B cell (primary cell): ENCODE results near the gene EYS. TPM values are rescaled to one million over a fixed set of nuclear protein-coding genes. Genes with fewer than 3 reads are reported as not detected.

Source experiments
- ATAC-seq: fragments of 200-7000 bp; cut with Tn5 transposase; one replicate; pipeline ENCODE4 v1.10.0; 2021; ENCODE audit warnings: low read depth, mild to moderate bottlenecking, moderate number of reproducible peaks, moderate library complexity
- CTCF ChIA-PET: fragments of 350-600 bp; sonication (Branson Sonifier 250); formaldehyde crosslinking; loops from one replicate; lab custom pipeline; 2021; ENCODE audit warnings: antibody characterized with exemption, inconsistent platforms; lab: Charles Lee
- POLR2A ChIA-PET: fragments of 350-600 bp; sonication (Branson Sonifier 250); formaldehyde crosslinking; loops from one replicate; lab custom pipeline; 2021; ENCODE audit warnings: antibody characterized with exemption; lab: Charles Lee
- DNase-seq: peaks from one replicate; pipeline ENCODE4 v3.0.0; 2013
- H2AFZ ChIP-seq: 2 replicates; pipeline ENCODE4 v1.6.1; 2012; ENCODE audit warnings: mild to moderate bottlenecking, low read depth, low read length; ENCODE audit not compliant: insufficient read depth, poor library complexity, severe bottlenecking
- H3K27ac ChIP-seq, 2 donors: 1 replicate in 1 of 2; 2 replicates in 1 of 2; pipeline ENCODE4 v1.5.1; 2012 to 2013; ENCODE audit warnings: low read length in 2 of 2, mild to moderate bottlenecking in 2 of 2, moderate library complexity in 1 of 2
- H3K27me3 ChIP-seq, 4 experiments: fragments of 200-600 bp in 1 of 4; sonication (generic) in 1 of 4; replicated peaks in 1 of 4; 1 replicate in 2 of 4; 2 replicates in 2 of 4; pipeline versions ENCODE4 v1.6.1 to v1.7.0; 2013 to 2016; ENCODE audit warnings: low read length in 3 of 4, mild to moderate bottlenecking in 2 of 4, mixed read lengths in 1 of 4, moderate library complexity in 1 of 4; ENCODE audit not compliant: insufficient read depth in 4 of 4, control insufficient read depth in 3 of 4; ENCODE audit errors: control extremely low read depth in 1 of 4
- H3K36me3 ChIP-seq, 2 experiments: replicated peaks in 1 of 2; 1 replicate in 1 of 2; 2 replicates in 1 of 2; pipeline versions ENCODE4 v1.6.1 to v1.7.1; 2013; ENCODE audit warnings: low read length in 1 of 2; ENCODE audit not compliant: insufficient read depth in 2 of 2, control insufficient read depth in 1 of 2; ENCODE audit errors: control extremely low read depth in 1 of 2, extremely low read depth in 1 of 2
- H3K4me1 ChIP-seq, 2 donors: fragments of 200-600 bp in 1 of 2; sonication (generic) in 1 of 2; 1 replicate in 1 of 2; 2 replicates in 1 of 2; pipeline versions ENCODE4 v1.5.1 to v1.6.1; 2013 to 2017; ENCODE audit warnings: low read length in 2 of 2; ENCODE audit not compliant: control insufficient read depth in 2 of 2, insufficient read depth in 2 of 2
- H3K4me2 ChIP-seq: replicated peaks from 2 replicates; pipeline ENCODE3; 2012; ENCODE audit warnings: mild to moderate bottlenecking, low read depth, low read length; ENCODE audit not compliant: poor library complexity, severe bottlenecking
- H3K4me3 ChIP-seq, 5 experiments: fragments of 200-600 bp in 1 of 5; sonication (generic) in 1 of 5; 1 replicate in 3 of 5; 2 replicates in 2 of 5; pipeline versions ENCODE4 v1.5.1 to v1.7.0; 2011 to 2016; ENCODE audit warnings: low read length in 4 of 5, mild to moderate bottlenecking in 4 of 5, low read depth in 2 of 5, control low read depth in 1 of 5, moderate library complexity in 1 of 5; ENCODE audit not compliant: insufficient read depth in 1 of 5; ENCODE audit errors: control extremely low read depth in 1 of 5, extremely low read depth in 1 of 5
- H3K79me2 ChIP-seq: fragments of 200-600 bp; sonication (generic); one replicate; pipeline ENCODE4 v1.6.0; 2016; ENCODE audit warnings: low read length; ENCODE audit not compliant: control insufficient read depth, insufficient read depth
- H3K9ac ChIP-seq: fragments of 200-600 bp; sonication (generic); 2 replicates; pipeline ENCODE4 v1.6.1; 2017; ENCODE audit warnings: mild to moderate bottlenecking, low read length, moderate library complexity
- H3K9me3 ChIP-seq, 3 donors: one replicate each; pipeline versions ENCODE4 v1.6.1 to v1.7.1; 2013; ENCODE audit warnings: low read length in 2 of 3; ENCODE audit not compliant: control insufficient read depth in 2 of 3, insufficient read depth in 1 of 3; ENCODE audit errors: control extremely low read depth in 1 of 3
- H4K20me1 ChIP-seq: 2 replicates; pipeline ENCODE4 v1.6.0; 2012; ENCODE audit warnings: mild to moderate bottlenecking, low read length; ENCODE audit not compliant: insufficient read depth, control insufficient read depth, poor library complexity, severe bottlenecking
- H3K27ac Mint-ChIP-seq: one replicate; pipeline ENCODE4 v1.8.0; 2021; ENCODE audit warnings: mixed read lengths
- H3K27me3 Mint-ChIP-seq: one replicate; pipeline ENCODE4 v1.8.0; 2021; ENCODE audit warnings: mixed read lengths
- H3K4me1 Mint-ChIP-seq: one replicate; pipeline ENCODE4 v1.8.0; 2021; ENCODE audit warnings: mixed read lengths
- H3K4me3 Mint-ChIP-seq: one replicate; pipeline ENCODE4 v1.8.0; 2021; ENCODE audit warnings: mixed read lengths
- H3K9me3 Mint-ChIP-seq: one replicate; pipeline ENCODE4 v1.8.0; 2022; ENCODE audit warnings: mixed read lengths; ENCODE audit not compliant: insufficient read depth
- EZH2 ChIP-seq: IDR thresholded peaks from 2 replicates; pipeline ENCODE4 v1.6.1; 2012; ENCODE audit warnings: borderline replicate concordance, low read depth, mild to moderate bottlenecking, moderate library complexity, low read length; ENCODE audit not compliant: insufficient read depth, poor library complexity, severe bottlenecking
- WGBS: methylation state at CpG from one replicate; pipeline ENCODE4 v1.1.5; 2013; ENCODE audit warnings: missing lambda C conversion rate; ENCODE audit not compliant: insufficient coverage; 5-methylcytosine and 5-hydroxymethylcytosine counted together
- intact Hi-C: fragments of 100-400 bp; cut with micrococcal nuclease; formaldehyde crosslinking; loops from one replicate; pipeline ENCODE4 v1.10.0; 2022
- polyA plus RNA-seq: library from polyadenylated mRNA; depleted of rRNA; stranded (reverse); fragments of >200 nt; gene quantifications from 2 replicates; pipeline ENCODE4 v1.2.3, GENCODE V29; 2012
- total RNA-seq, 2 donors: library from RNA; stranded (reverse); fragments of 120-200 nt in 1 of 2; gene quantifications; 1 replicate in 1 of 2; 2 replicates in 1 of 2; pipeline versions ENCODE4 v1.2.3 to v1.2.4, GENCODE V29; 2013 to 2022
- TF ChIP-seq, protein P1 (sequence below): fragments of 200-600 bp; IDR thresholded peaks from one replicate; pipeline ENCODE4 v1.8.0; 2022; ENCODE audit warnings: antibody characterized with exemption, mild to moderate bottlenecking

Gene EYS
- total and polyA plus RNA-seq, 2 donors (not counting 1 experiment from before 2014, with no cell fraction given) = not detected

DNA sequence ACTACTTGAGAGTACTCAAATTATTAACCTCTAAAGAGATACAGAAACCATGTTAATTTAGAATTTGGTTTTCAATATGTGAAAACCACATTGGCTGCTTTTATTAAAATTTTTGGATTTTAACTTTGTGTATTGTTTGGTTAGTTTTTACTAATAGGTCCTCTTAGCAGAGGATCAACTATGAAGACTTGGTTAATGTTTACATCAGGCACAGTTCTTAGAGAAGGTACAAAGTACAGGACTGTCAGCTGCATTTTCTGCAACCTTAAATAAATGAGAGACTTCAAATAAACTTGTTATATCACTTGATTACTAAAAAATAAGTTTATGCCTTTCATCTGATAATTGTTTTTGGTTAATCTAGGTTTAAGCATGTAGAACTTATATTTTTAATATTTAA lies 1982.3 kb downstream of the EYS start:
- DNase-seq = no peak
- POLR2A ChIA-PET = no interaction called here

DNA sequence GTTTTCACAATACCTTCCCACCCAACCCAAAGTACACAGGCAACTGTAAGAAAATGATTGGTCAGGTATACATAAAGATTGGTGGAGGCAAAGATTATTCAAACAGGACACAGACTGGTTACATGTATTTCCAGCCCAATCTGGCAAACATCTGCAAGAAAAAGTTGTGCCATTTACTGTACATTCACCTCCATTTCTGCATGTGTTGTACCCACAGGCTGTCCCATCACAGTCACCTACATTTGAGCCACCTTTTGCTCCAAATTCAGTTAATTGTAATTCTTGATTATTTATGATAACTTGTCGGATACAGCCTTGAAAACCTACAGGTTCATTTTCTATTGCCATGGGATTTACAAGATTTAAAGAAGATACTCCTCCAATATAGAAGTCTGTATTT lies 1985.8 kb downstream of the EYS start:
- H3K4me1 ChIP-seq = no peaks in the 10 kb centered on the region
- no peak overlapping the region for H3K27ac ChIP-seq
- ATAC-seq (no peak), DNase-seq (no peak)
- H2AFZ ChIP-seq = no peak overlapping the region
- no peak overlapping the region for H3K4me2 ChIP-seq
- no peak overlapping the region for H3K4me3 Mint-ChIP-seq
- TF ChIP-seq, protein P1, sequence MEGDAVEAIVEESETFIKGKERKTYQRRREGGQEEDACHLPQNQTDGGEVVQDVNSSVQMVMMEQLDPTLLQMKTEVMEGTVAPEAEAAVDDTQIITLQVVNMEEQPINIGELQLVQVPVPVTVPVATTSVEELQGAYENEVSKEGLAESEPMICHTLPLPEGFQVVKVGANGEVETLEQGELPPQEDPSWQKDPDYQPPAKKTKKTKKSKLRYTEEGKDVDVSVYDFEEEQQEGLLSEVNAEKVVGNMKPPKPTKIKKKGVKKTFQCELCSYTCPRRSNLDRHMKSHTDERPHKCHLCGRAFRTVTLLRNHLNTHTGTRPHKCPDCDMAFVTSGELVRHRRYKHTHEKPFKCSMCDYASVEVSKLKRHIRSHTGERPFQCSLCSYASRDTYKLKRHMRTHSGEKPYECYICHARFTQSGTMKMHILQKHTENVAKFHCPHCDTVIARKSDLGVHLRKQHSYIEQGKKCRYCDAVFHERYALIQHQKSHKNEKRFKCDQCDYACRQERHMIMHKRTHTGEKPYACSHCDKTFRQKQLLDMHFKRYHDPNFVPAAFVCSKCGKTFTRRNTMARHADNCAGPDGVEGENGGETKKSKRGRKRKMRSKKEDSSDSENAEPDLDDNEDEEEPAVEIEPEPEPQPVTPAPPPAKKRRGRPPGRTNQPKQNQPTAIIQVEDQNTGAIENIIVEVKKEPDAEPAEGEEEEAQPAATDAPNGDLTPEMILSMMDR = no peak
- no peak for TF ChIP-seq EZH2
- CTCF ChIA-PET = no interaction called here
- H3K9me3 Mint-ChIP-seq = no peaks in the 10 kb centered on the region
- intact Hi-C loops = no loop called here
- no peaks in the 10 kb centered on the region for H3K9me3 ChIP-seq
- POLR2A ChIA-PET = no interaction called here
- H3K36me3 ChIP-seq = no peaks in the 10 kb centered on the region
- H3K9ac ChIP-seq = no peak overlapping the region
- no peaks in the 10 kb centered on the region for H3K27me3 ChIP-seq
- no peaks in the 10 kb centered on the region for H3K27me3 Mint-ChIP-seq
- WGBS = no CpG with 5 or more reads among the region's 1 CpG
- H3K4me3 ChIP-seq = no peak overlapping the region
- H3K4me1 Mint-ChIP-seq = no peaks in the 10 kb centered on the region
- H3K79me2 ChIP-seq = no peaks in the 10 kb centered on the region
- H4K20me1 ChIP-seq = no peaks in the 10 kb centered on the region
- H3K27ac Mint-ChIP-seq = no peak overlapping the region

More for the DNA sequence above, 1982.3 kb downstream of the EYS start:
- H3K27me3 ChIP-seq = no peaks in the 10 kb centered on the region
- no peak overlapping the region for H3K4me2 ChIP-seq
- H3K9me3 Mint-ChIP-seq = no peaks in the 10 kb centered on the region
- no peak for TF ChIP-seq EZH2
- TF ChIP-seq, protein P1 = no peak
- H3K27ac Mint-ChIP-seq = no peak overlapping the region
- no peaks in the 10 kb centered on the region for H3K9me3 ChIP-seq
- intact Hi-C loops = no loop called here
- CTCF ChIA-PET = no interaction called here
- no peak overlapping the region for H2AFZ ChIP-seq
- H3K27me3 Mint-ChIP-seq = no peaks in the 10 kb centered on the region
- H3K79me2 ChIP-seq = no peaks in the 10 kb centered on the region
- H3K4me3 Mint-ChIP-seq = no peak overlapping the region
- no peak overlapping the region for H3K27ac ChIP-seq
- H3K4me3 ChIP-seq = no peak overlapping the region
- no peaks in the 10 kb centered on the region for H3K4me1 Mint-ChIP-seq
- H3K4me1 ChIP-seq = no peaks in the 10 kb centered on the region
- H3K9ac ChIP-seq = no peak overlapping the region
- no peaks in the 10 kb centered on the region for H3K36me3 ChIP-seq
- H4K20me1 ChIP-seq = no peaks in the 10 kb centered on the region
- no peak for ATAC-seq
